Adipocyte (in vitro differentiated cells): Measurements from ENCODE around the gene GRHPR.
"Not testable (repeated sequence)": the region's sequence is repeated elsewhere in the genome, so short reads cannot be mapped to it uniquely, and the experiment has no call there.

ENCODE experiments used
- DNase-seq: peaks from one replicate; pipeline ENCODE4 v3.0.0-alpha.2; 2015; ENCODE audit warnings: low read depth
- H3K27me3 ChIP-seq: replicated peaks from 2 replicates; pipeline ENCODE4 v1.7.0; 2013; ENCODE audit warnings: mild to moderate bottlenecking, low read length, moderate library complexity; ENCODE audit not compliant: control insufficient read depth, insufficient read depth
- H3K36me3 ChIP-seq: 2 replicates; pipeline ENCODE4 v1.7.0; 2013; ENCODE audit warnings: low read length, mild to moderate bottlenecking, moderate library complexity; ENCODE audit not compliant: control insufficient read depth, insufficient read depth, severe bottlenecking
- H3K4me1 ChIP-seq: 2 replicates; pipeline ENCODE4 v1.7.0; 2013; ENCODE audit warnings: mild to moderate bottlenecking, low read length, moderate library complexity; ENCODE audit not compliant: control insufficient read depth, insufficient read depth
- H3K4me3 ChIP-seq: 2 replicates; pipeline ENCODE4 v1.7.0; 2013; ENCODE audit warnings: mild to moderate bottlenecking, low read length, moderate library complexity
- H3K9ac ChIP-seq: 2 replicates; pipeline ENCODE4 v1.7.0; 2013; ENCODE audit warnings: mild to moderate bottlenecking, low read length, moderate library complexity
- H3K9me3 ChIP-seq: 2 replicates; pipeline ENCODE4 v1.7.0; 2013; ENCODE audit warnings: mild to moderate bottlenecking, low read length, moderate library complexity; ENCODE audit not compliant: control insufficient read depth

Gene GRHPR

GRCh38 chr9:37382982-37383357 is 39.5 kb upstream of the GRHPR start:
- peaks cover 5% of the 10 kb centered on the region for H3K9me3 ChIP-seq
- no peaks in the 10 kb centered on the region for H3K4me1 ChIP-seq
- no peak for DNase-seq
- no peak overlapping the region for H3K4me3 ChIP-seq
- H3K9ac ChIP-seq, result no peak overlapping the region
- H3K36me3 ChIP-seq, result no peaks in the 10 kb centered on the region
- peaks cover 15% of the 10 kb centered on the region for H3K27me3 ChIP-seq

DNA sequence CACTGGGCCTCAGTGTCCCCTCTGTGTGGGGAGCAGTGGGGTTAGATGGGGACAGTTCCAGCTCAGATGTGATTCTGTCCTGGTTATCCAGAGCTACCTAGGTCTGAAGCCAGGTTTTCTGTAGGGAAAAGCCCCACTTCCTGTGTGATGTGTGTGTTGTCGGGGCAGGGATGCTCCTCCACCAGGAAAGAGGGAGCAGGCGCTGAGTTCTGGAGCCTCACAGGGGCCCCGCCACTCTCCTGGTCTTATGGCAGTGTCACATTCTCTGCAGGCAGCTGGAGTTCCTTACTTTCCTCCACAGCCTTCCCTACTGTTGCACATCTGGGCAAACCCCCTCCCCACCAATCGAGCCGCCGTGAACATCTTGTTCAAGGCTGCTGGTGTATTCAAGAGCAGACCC is 39.1 kb upstream of the GRHPR start:
- Histone ChIP-seq H3K4me1 (no peaks in the 10 kb centered on the region), H3K27me3 (peaks cover 15% of the 10 kb centered on the region), H3K9me3 (peaks cover 5% of the 10 kb centered on the region), H3K36me3 (no peaks in the 10 kb centered on the region), H3K4me3 (no peak overlapping the region), H3K9ac (no peak overlapping the region)
- DNase-seq, result no peak

GRCh38 chr9:37383876-37384746 is 38.4 kb upstream of the GRHPR start:
- Histone ChIP-seq H3K9ac (no peak overlapping the region), H3K9me3 (peaks cover 5% of the 10 kb centered on the region), H3K4me1 (no peaks in the 10 kb centered on the region), H3K27me3 (peaks cover 17% of the 10 kb centered on the region), H3K4me3 (no peak overlapping the region), H3K36me3 (no peaks in the 10 kb centered on the region)
- no peak for DNase-seq

DNA sequence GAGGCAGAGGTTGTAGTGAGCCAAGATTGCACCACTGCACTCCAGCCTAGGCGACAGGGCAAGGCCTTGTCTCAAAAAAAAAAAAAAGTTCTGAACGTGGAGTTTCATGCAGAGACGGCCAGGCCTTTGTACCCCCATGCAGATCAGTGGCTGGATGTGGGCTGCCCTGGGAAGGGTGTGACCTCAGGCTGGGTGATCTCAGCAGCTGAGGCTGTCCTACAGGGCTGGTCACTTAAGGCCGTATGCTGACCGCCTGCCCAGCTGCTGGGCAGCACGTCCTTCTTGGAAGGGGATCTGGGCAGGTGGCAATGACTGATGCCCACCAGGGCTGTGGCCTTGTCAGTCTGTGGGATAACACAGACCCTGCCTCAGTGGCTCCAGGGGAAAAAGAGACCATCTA is 37.2 kb upstream of the GRHPR start:
- H3K4me1 ChIP-seq, result no peaks in the 10 kb centered on the region
- H3K4me3 ChIP-seq, result no peak overlapping the region
- peaks cover 13% of the 10 kb centered on the region for H3K27me3 ChIP-seq
- peaks cover 5% of the 10 kb centered on the region for H3K9me3 ChIP-seq
- no peaks in the 10 kb centered on the region for H3K36me3 ChIP-seq
- DNase-seq, result no peak
- no peak overlapping the region for H3K9ac ChIP-seq

DNA sequence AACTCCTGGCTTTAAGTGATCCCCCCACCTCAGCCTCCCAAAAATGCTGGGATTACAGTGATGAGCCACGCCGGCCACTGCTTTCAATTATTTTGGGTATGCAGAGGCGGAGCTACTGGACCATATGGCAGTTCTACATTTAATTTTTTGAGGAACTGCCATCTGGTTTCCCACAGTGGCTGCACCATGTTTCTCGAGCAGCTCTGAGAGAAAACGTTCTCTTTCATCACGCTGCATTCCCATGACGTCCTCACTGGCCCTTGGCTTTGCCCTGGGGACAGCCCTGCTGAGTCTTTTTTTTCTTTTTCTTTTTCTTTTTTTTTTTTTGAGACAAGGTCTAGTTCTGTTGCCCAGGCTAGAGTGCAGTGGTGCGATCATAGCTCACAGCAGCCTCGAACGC is 35.5 kb upstream of the GRHPR start:
- H3K27me3 ChIP-seq, result peaks cover 12% of the 10 kb centered on the region
- peaks cover 4% of the 10 kb centered on the region for H3K9me3 ChIP-seq

GRCh38 chr9:37390759-37391158 is 31.7 kb upstream of the GRHPR start:
- Histone ChIP-seq H3K9me3 (no peaks in the 10 kb centered on the region), H3K4me1 (no peaks in the 10 kb centered on the region), H3K4me3 (no peak overlapping the region), H3K36me3 (no peaks in the 10 kb centered on the region), H3K27me3 (peaks cover 9% of the 10 kb centered on the region), H3K9ac (no peak overlapping the region)
- no peak for DNase-seq

More for the DNA sequence above, 35.5 kb upstream of the GRHPR start:
- Histone ChIP-seq H3K4me3 (no peak overlapping the region), H3K4me1 (no peaks in the 10 kb centered on the region), H3K9ac (no peak overlapping the region), H3K36me3 (no peaks in the 10 kb centered on the region)
- peak; percentile 15 for DNase-seq

DNA sequence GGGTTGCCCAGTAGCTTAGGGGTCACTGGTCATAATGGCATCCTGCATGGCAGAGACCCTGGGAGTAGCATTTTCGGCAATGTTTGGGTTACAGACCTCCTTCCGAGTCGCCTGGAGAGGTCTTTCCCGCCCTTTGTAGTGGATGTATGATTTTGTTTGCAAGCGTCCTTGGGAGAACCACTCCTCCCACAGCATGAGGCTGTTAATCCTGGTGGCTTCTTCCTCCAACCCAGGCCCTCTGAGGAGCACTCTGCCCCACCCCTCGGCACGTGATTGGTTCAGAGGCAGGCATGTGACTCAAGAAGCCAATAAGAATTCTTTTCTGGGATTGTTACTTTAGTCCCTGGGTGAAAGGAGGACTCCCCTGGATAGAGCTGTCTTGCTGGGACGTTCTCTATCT is 30.2 kb upstream of the GRHPR start:
- DNase-seq, result no peak
- no peak overlapping the region for H3K9ac ChIP-seq
- H3K9me3 ChIP-seq, result no peaks in the 10 kb centered on the region
- no peaks in the 10 kb centered on the region for H3K4me1 ChIP-seq
- peaks cover 9% of the 10 kb centered on the region for H3K27me3 ChIP-seq
- H3K36me3 ChIP-seq, result no peaks in the 10 kb centered on the region
- no peak overlapping the region for H3K4me3 ChIP-seq

GRCh38 chr9:37395229-37395628 is 27.3 kb upstream of the GRHPR start:
- no peak for DNase-seq
- Histone ChIP-seq H3K4me1 (no peaks in the 10 kb centered on the region), H3K9me3 (no peaks in the 10 kb centered on the region), H3K27me3 (peaks cover 4% of the 10 kb centered on the region), H3K9ac (no peak overlapping the region), H3K36me3 (no peaks in the 10 kb centered on the region), H3K4me3 (no peak overlapping the region)

DNA sequence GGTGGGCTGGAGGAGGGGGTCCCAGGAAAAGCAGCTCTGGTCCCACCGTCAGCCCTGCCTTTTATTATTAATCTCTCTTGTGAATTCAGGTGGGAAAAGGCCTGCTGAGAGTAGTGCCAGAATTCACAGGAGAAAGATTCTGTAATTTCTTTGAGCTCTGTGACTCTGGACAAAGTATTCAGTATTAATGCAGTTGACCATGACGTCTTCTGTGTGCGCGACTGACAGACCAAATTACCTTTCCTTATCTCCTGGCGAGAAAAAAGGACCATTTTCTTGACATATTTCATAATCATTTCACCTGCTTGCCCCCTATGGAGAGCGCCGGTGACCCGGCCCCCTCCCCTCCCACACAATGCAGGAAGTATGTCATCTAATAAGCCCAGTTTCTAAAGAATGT is 26.8 kb upstream of the GRHPR start:
- H3K4me1 ChIP-seq, result no peaks in the 10 kb centered on the region

DNA sequence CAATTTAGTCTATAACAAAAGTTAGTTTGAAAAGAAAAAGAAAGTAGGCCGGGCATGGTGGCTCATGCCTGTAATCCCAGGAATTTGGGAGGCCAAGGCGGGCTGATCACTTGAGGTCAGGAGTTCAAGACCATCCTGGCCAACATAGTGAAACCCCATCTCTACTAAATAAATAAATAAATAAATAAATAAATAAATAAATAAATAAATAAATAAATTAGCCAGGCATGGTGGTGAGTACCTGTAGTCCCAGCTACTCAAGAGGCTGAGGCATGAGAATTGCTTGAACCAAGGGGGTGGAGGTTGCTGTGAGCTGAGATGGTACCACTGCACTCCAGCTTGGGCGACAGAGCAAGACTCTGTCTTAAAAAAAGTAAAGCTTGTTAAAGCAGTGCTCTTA is 24.5 kb upstream of the GRHPR start:
- H3K27me3 ChIP-seq, H3K9ac ChIP-seq, H3K9me3 ChIP-seq, H3K4me1 ChIP-seq, H3K4me3 ChIP-seq, H3K36me3 ChIP-seq, DNase-seq: not testable (repeated sequence)

More for the DNA sequence above, 26.8 kb upstream of the GRHPR start:
- DNase-seq, result no peak
- H3K36me3 ChIP-seq, result no peaks in the 10 kb centered on the region
- no peak overlapping the region for H3K9ac ChIP-seq
- H3K27me3 ChIP-seq, result peaks cover 4% of the 10 kb centered on the region
- no peak overlapping the region for H3K4me3 ChIP-seq
- H3K9me3 ChIP-seq, result no peaks in the 10 kb centered on the region

GRCh38 chr9:37398464-37399025 is 24.0 kb upstream of the GRHPR start:
- H3K36me3 ChIP-seq, result no peaks in the 10 kb centered on the region
- DNase-seq, result no peak
- no peak overlapping the region for H3K9ac ChIP-seq
- H3K27me3 ChIP-seq, result no peaks in the 10 kb centered on the region
- H3K4me1 ChIP-seq, result no peaks in the 10 kb centered on the region
- no peaks in the 10 kb centered on the region for H3K9me3 ChIP-seq
- H3K4me3 ChIP-seq, result no peak overlapping the region
